Upper lobe of left lung (tissue), 6 donors: ENCODE results near the gene DST. TPM values are rescaled to one million over a fixed set of nuclear protein-coding genes. Genes with fewer than 3 reads are reported as not detected.

Experiments
- ATAC-seq, 2 donors: fragments of 200-7000 bp; cut with Tn5 transposase; one replicate each; pipeline ENCODE4 v1.9.1; 2022; ENCODE audit warnings: mild to moderate bottlenecking in 2 of 2, moderate library complexity in 2 of 2; ENCODE audit not compliant: low FRiP score in 2 of 2
- DNase-seq, 2 donors: peaks; one replicate each; pipeline ENCODE4 v3.0.0-alpha.2; 2019 to 2020
- H3K27ac ChIP-seq, 4 donors: fragments of 200-600 bp; sonication (generic); one replicate each; pipeline ENCODE4 v1.5.1; 2016 to 2019
- H3K27me3 ChIP-seq, 4 donors: fragments of 200-600 bp; sonication (generic); one replicate each; pipeline ENCODE4 v1.5.1; 2017 to 2019
- H3K36me3 ChIP-seq, 4 donors: fragments of 200-600 bp; sonication (generic); one replicate each; pipeline ENCODE4 v1.5.1; 2016 to 2019
- H3K4me1 ChIP-seq, 4 donors: fragments of 200-600 bp; sonication (generic); one replicate each; pipeline ENCODE4 v1.5.1; 2018 to 2019
- H3K4me3 ChIP-seq, 4 donors: fragments of 200-600 bp; sonication (generic); one replicate each; pipeline ENCODE4 v1.5.1; 2017 to 2019; ENCODE audit warnings: mild to moderate bottlenecking in 2 of 4, moderate library complexity in 1 of 4
- H3K9me3 ChIP-seq, 4 donors: fragments of 200-600 bp; sonication (generic); one replicate each; pipeline ENCODE4 v1.5.1; 2018 to 2019
- EP300 ChIP-seq, 4 donors: sonication (generic); formaldehyde crosslinking; IDR thresholded peaks; one replicate each; pipeline ENCODE4 v1.5.1; 2017; ENCODE audit warnings: antibody characterized with exemption in 4 of 4, control low read depth in 2 of 4
- POLR2A ChIP-seq, 4 donors: fragments of 450-650 bp; IDR thresholded peaks; one replicate each; pipeline ENCODE4 v1.5.1; 2016 to 2017; ENCODE audit warnings: antibody characterized with exemption in 4 of 4, mild to moderate bottlenecking in 2 of 4
- POLR2AphosphoS5 ChIP-seq, 2 donors: sonication (generic); formaldehyde crosslinking; IDR thresholded peaks; one replicate each; pipeline ENCODE4 v1.5.1; 2017; ENCODE audit warnings: antibody characterized with exemption in 2 of 2
- WGBS, 2 donors: methylation state at CpG; one replicate each; pipeline ENCODE4 v1.1.5; 2017 to 2018; 5-methylcytosine and 5-hydroxymethylcytosine counted together
- total RNA-seq, 6 donors: library from RNA; depleted of rRNA in 4 of 6; stranded (reverse); fragments of >200 nt in 4 of 6; gene quantifications; one replicate each; pipeline versions ENCODE4 v1.1.0 to v1.2.1, GENCODE V29; 2016 to 2021
- TF ChIP-seq, protein P1 (sequence below), 6 experiments: fragments of 450-650 bp in 4 of 6; fragments of 200-600 bp in 2 of 6; sonication (generic) in 2 of 6; IDR thresholded peaks; one replicate each; pipeline ENCODE4 v1.5.1; 2016 to 2019; ENCODE audit warnings: antibody characterized with exemption in 6 of 6
- donor health status: DM: no; HTN: no; CAD: no; lungs with moderate emphysema.
- donor health status: DM: no; HTN: yes; CAD: no; lungs with severe emphysema.

Gene DST
- total RNA-seq, 6 donors from 2014 or later: 241 to 477 (median 341) TPM

DNA sequence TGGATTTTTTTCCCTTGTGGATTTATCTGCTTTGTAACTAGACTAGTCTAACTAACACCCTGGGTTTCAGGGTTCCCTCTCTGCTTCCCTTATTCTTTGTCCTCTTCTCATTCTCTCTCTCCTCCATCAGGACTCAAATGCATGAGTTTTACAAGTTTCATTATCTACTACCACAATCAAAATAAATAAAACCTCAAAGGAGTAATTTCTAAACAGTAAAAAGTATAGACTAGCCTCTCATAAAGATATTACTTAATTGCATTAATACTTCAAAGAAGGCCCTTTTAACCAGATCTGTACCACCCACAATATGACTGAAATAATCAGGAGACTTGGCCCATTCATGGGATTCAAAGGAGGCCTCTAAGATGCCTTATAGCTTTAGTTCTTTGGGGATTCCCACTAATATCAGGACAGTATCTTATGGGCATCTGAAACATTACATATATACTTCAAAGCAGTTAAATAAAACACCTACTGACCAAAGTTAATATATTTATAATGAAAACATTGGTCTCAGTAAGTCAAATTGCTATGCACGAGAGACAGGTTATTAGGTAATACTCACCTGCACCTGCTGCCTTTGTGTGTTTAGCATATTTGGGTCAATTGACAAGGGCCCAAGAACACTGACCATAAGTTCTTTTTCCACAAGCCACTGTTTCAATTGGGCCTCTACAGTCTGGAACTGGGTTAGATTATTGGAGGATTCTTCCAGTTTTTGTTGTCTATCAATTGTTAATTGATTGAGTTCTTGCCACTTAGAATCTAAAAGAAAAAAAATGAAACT is 85.7 kb downstream of the DST start:
- H3K36me3 ChIP-seq: peaks cover 0 to 8% (median 1%) of the 10 kb centered on the region in 4 donors
- peak overlapping the region in 1 of 4 donors; percentile 42 for H3K27ac ChIP-seq
- TF ChIP-seq, protein P1, sequence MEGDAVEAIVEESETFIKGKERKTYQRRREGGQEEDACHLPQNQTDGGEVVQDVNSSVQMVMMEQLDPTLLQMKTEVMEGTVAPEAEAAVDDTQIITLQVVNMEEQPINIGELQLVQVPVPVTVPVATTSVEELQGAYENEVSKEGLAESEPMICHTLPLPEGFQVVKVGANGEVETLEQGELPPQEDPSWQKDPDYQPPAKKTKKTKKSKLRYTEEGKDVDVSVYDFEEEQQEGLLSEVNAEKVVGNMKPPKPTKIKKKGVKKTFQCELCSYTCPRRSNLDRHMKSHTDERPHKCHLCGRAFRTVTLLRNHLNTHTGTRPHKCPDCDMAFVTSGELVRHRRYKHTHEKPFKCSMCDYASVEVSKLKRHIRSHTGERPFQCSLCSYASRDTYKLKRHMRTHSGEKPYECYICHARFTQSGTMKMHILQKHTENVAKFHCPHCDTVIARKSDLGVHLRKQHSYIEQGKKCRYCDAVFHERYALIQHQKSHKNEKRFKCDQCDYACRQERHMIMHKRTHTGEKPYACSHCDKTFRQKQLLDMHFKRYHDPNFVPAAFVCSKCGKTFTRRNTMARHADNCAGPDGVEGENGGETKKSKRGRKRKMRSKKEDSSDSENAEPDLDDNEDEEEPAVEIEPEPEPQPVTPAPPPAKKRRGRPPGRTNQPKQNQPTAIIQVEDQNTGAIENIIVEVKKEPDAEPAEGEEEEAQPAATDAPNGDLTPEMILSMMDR (IDR thresholded peaks at IDR 0.05): no peak
- TF ChIP-seq POLR2A (IDR thresholded peaks at IDR 0.05): no peak
- no peak for TF ChIP-seq POLR2AphosphoS5 (IDR thresholded peaks at IDR 0.05)
- TF ChIP-seq EP300 (IDR thresholded peaks at IDR 0.05): no peak
- DNase-seq (no peak), ATAC-seq (no peak)
- H3K4me3 ChIP-seq: no peak overlapping the region
- H3K27me3 ChIP-seq: no peaks in the 10 kb centered on the region
- WGBS, 2 donors: 72 to 82% methylated on average over 1 of the region's 1 CpG
- H3K4me1 ChIP-seq: peaks cover 0 to 9% (median 0%) of the 10 kb centered on the region in 4 donors
- H3K9me3 ChIP-seq: no peaks in the 10 kb centered on the region

DNA sequence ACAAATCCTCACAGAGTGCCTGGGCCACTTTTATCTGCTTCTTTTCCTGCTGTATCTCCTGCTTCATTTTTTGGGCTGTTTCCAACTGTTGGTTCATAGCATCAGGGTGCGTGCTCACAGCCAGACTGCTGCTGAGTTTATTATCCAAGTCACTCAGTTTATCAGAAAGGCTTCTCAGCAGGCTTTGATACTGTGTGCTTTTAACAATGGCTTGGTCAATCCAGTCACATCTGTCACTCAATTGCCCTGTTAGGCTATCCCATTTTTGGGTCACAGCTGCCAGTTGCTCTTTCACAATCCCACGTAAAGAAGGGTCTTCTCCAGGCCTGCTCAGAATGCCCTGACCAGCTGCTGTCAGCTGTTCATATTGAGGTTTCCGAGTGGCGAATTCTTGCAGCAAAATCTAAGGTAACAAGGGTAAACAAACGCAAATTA is 87.2 kb downstream of the DST start:
- DNase-seq (no peak), ATAC-seq (peak in 1 of 2 donors; percentile 34)
- Histone ChIP-seq H3K4me3 (no peak overlapping the region), H3K4me1 (peaks cover 0 to 10% (median 0%) of the 10 kb centered on the region in 4 donors), H3K27me3 (no peaks in the 10 kb centered on the region), H3K36me3 (peaks cover 0 to 8% (median 1%) of the 10 kb centered on the region in 4 donors), H3K9me3 (no peaks in the 10 kb centered on the region), H3K27ac (peak overlapping the region in 2 of 4 donors; percentile 37 to 42)
- WGBS, 2 donors: 76 to 79% methylated on average over 5 of the region's 5 CpGs
- TF ChIP-seq, protein P1 (IDR thresholded peaks at IDR 0.05): no peak
- TF ChIP-seq POLR2AphosphoS5 (IDR thresholded peaks at IDR 0.05): peak in 1 of 2 donors; percentile 27

DNA sequence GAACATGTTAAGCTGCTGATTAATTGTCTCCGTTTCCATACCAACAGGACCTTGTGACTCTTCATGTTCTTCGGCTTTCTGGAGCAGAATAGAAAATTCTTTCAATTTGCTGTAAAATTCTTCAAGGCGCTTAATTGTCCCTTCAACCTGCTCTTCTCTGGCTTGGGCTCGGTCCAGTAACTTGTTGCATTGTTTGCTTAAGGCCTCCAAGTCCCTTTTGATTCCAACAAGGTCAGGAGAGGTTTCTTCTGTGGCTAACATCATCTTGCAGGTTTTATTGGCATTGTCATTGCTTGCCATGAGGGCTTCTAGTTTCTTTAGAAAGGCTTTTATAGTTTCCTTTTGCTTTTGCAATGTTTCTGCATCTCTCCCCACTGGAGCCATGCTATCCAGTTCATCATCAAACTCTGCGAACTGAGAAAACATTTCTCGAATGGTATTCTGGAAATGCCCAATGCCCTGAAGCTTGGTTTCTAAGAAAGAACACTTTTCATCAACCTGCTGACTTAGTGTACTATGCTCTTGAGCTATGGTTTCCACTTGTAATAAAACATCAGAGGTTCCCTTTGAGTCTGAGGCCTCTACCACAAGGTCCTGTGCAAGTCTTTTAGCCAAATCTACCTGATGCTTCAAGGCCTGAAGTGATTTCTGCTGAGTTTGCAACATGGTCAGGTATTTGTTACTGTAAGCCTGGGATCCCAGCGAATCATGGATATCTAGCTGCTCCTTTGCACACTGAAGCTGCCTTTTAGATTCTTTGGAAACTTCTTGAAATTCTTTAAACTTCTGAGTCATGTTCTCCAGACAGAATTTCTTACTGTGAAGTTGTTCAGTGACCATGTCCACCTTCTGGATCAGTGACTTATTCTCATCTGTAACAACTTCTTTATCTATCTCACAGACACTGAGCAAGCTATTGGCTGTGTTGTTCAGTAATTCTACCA is 90.2 kb downstream of the DST start:
- Histone ChIP-seq H3K4me1 (peaks cover 0 to 18% (median 2%) of the 10 kb centered on the region in 4 donors), H3K4me3 (no peak overlapping the region), H3K27ac (peak overlapping the region in 1 of 4 donors; percentile 37), H3K9me3 (no peaks in the 10 kb centered on the region), H3K27me3 (no peaks in the 10 kb centered on the region), H3K36me3 (peaks cover 0 to 8% (median 1%) of the 10 kb centered on the region in 4 donors)
- WGBS, 2 donors: 88% methylated on average over 7 of the region's 7 CpGs
- no peak for DNase-seq
- TF ChIP-seq, protein P1 (IDR thresholded peaks at IDR 0.05): no peak
- no peak for TF ChIP-seq EP300 (IDR thresholded peaks at IDR 0.05)
- no peak for TF ChIP-seq POLR2A (IDR thresholded peaks at IDR 0.05)
- TF ChIP-seq POLR2AphosphoS5 (IDR thresholded peaks at IDR 0.05): no peak
- no peak for ATAC-seq

DNA sequence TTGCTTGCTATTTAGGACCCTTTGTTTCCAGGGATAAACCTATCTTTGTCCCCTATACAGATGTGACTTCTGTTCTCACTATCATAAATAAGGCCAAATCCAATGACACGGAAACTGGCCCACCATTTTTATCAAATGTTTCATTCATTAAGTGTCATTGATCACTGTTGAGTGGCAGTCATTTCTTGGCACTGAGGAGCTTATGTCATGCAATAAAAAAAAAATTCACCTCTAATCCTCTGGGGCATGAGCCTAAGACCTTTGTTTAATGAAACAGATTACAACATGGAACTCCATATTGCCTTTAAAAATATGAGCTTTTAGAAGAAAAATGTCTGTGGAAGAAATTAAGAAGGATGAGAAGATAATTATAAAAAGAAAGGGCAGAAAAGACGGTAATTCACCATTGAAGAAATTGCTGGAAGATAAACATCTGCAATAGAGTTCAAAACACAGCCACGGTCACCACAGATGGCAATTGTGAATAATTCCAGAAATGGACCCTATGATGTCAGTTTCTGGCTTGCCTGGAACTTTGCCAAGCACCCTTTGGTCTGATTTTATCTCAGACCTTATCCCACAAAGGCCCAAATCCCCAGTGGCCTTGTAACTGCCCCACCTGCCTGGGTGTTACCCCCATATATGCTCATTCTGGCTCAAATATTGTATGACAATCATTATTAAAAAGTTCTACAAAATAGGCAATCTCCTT is 91.1 kb downstream of the DST start:
- no peak for DNase-seq
- no peaks in the 10 kb centered on the region for H3K9me3 ChIP-seq
- H3K27me3 ChIP-seq: no peaks in the 10 kb centered on the region
- no peak for ATAC-seq
- WGBS, 2 donors: 79 to 85% methylated on average over 3 of the region's 3 CpGs
- TF ChIP-seq, protein P1 (IDR thresholded peaks at IDR 0.05): no peak
- TF ChIP-seq POLR2AphosphoS5 (IDR thresholded peaks at IDR 0.05) (no peak), POLR2A (IDR thresholded peaks at IDR 0.05) (no peak), EP300 (IDR thresholded peaks at IDR 0.05) (no peak)
- H3K4me1 ChIP-seq: peaks cover 0 to 18% (median 2%) of the 10 kb centered on the region in 4 donors
- H3K27ac ChIP-seq: peak overlapping the region in 2 of 4 donors; percentile 10 to 37
- peaks cover 0 to 8% (median 1%) of the 10 kb centered on the region in 4 donors for H3K36me3 ChIP-seq
- no peak overlapping the region for H3K4me3 ChIP-seq
